HEK293 (cell line): ENCODE measurements around the gene SELENBP1.
A peak's percentile ranks its signal among the peaks of the same experiment; 100 is the strongest.
"Not testable (repeated sequence)": the region's sequence is repeated elsewhere in the genome, so short reads cannot be mapped to it uniquely, and the experiment has no call there.

Experiments
- CTCF ChIA-PET: fragments of 350-600 bp; formaldehyde crosslinking; extraction: SDS; loops from one replicate; lab custom pipeline; 2021; ENCODE audit warnings: antibody characterized with exemption; lab: Yijun Ruan, JAX
- POLR2A ChIA-PET: fragments of 300-600 bp; formaldehyde crosslinking; extraction: SDS; loops from one replicate; lab custom pipeline; 2020; ENCODE audit warnings: antibody characterized with exemption, inconsistent platforms; lab: Yijun Ruan, JAX
- H3K27ac ChIP-seq: fragments of 200-500 bp; sonication (Bioruptor generic); 2 replicates; pipeline ENCODE4 v1.5.1; 2014; ENCODE audit warnings: low read depth, low read length, control low read depth, inconsistent platforms; ENCODE audit errors: extremely low read depth
- H3K36me3 ChIP-seq, 2 experiments: fragments of 200-500 bp in 1 of 2; sonication (Bioruptor generic) in 1 of 2; 1 replicate in 1 of 2; 2 replicates in 1 of 2; pipeline ENCODE4 v1.5.1; 2014 to 2017; ENCODE audit warnings: inconsistent platforms in 2 of 2, low read length in 2 of 2; ENCODE audit not compliant: control insufficient read depth in 2 of 2, insufficient read depth in 1 of 2
- H3K4me1 ChIP-seq: fragments of 200-500 bp; sonication (Bioruptor generic); 2 replicates; pipeline ENCODE4 v1.5.1; 2014; ENCODE audit warnings: mild to moderate bottlenecking, low read length, inconsistent platforms; ENCODE audit not compliant: control insufficient read depth, insufficient read depth
- H3K4me3 ChIP-seq: 2 replicates; pipeline ENCODE4 v1.5.1; 2011; ENCODE audit warnings: low read depth, mild to moderate bottlenecking, control low read depth, low read length, moderate library complexity
- H3K9me3 ChIP-seq: fragments of 200-500 bp; sonication (Bioruptor generic); 2 replicates; pipeline ENCODE4 v1.5.1; 2014; ENCODE audit warnings: low read depth, low read length, inconsistent platforms; ENCODE audit not compliant: control insufficient read depth, insufficient read depth
- KLF9 ChIP-seq: fragments of 450-650 bp; formaldehyde crosslinking; IDR thresholded peaks from 2 replicates; pipeline ENCODE4 v1.5.1; 2016; ENCODE audit warnings: missing biosample characterization, missing genetic modification characterization, low read depth
- OVOL3 ChIP-seq: fragments of 450-650 bp; formaldehyde crosslinking; IDR thresholded peaks from 2 replicates; pipeline ENCODE4 v1.5.1; 2016; ENCODE audit warnings: missing biosample characterization, missing genetic modification characterization
- YY2 ChIP-seq: fragments of 450-650 bp; formaldehyde crosslinking; IDR thresholded peaks from 2 replicates; pipeline ENCODE4 v1.5.1; 2016; ENCODE audit warnings: missing biosample characterization, missing genetic modification characterization
- ZBTB17 ChIP-seq: fragments of 450-650 bp; formaldehyde crosslinking; IDR thresholded peaks from 2 replicates; pipeline ENCODE4 v1.5.1; 2016; ENCODE audit warnings: missing biosample characterization, missing genetic modification characterization
- ZBTB21 ChIP-seq: fragments of 450-650 bp; formaldehyde crosslinking; IDR thresholded peaks from 2 replicates; pipeline ENCODE4 v1.5.1; 2017; ENCODE audit warnings: missing biosample characterization, missing genetic modification characterization
- ZFP37 ChIP-seq: fragments of 450-650 bp; formaldehyde crosslinking; IDR thresholded peaks from 2 replicates; pipeline ENCODE4 v1.5.1; 2016; ENCODE audit warnings: missing biosample characterization, missing genetic modification characterization
- ZNF175 ChIP-seq: fragments of 450-650 bp; formaldehyde crosslinking; IDR thresholded peaks from 2 replicates; pipeline ENCODE4 v1.5.1; 2016; ENCODE audit warnings: missing biosample characterization, missing genetic modification characterization
- ZNF501 ChIP-seq: fragments of 450-650 bp; formaldehyde crosslinking; IDR thresholded peaks from 2 replicates; pipeline ENCODE4 v1.5.1; 2016; ENCODE audit warnings: missing biosample characterization, missing genetic modification characterization
- ZNF510 ChIP-seq: fragments of 450-650 bp; formaldehyde crosslinking; IDR thresholded peaks from 2 replicates; pipeline ENCODE4 v1.5.1; 2018; ENCODE audit warnings: mild to moderate bottlenecking, missing genetic modification characterization, missing biosample characterization; ENCODE audit not compliant: insufficient replicate concordance
- ZNF560 ChIP-seq: fragments of 450-650 bp; formaldehyde crosslinking; IDR thresholded peaks from 2 replicates; pipeline ENCODE4 v1.5.1; 2017; ENCODE audit warnings: missing biosample characterization, missing genetic modification characterization, borderline replicate concordance
- ZNF623 ChIP-seq: fragments of 450-650 bp; formaldehyde crosslinking; IDR thresholded peaks from 2 replicates; pipeline ENCODE4 v1.5.1; 2016; ENCODE audit warnings: missing biosample characterization, missing genetic modification characterization
- ZNF830 ChIP-seq: fragments of 450-650 bp; IDR thresholded peaks from 2 replicates; pipeline ENCODE4 v1.5.0; 2018; ENCODE audit warnings: missing biosample characterization, missing genetic modification characterization, low read depth, mild to moderate bottlenecking, moderate library complexity
- ZXDB ChIP-seq: fragments of 450-650 bp; formaldehyde crosslinking; IDR thresholded peaks from 2 replicates; pipeline ENCODE4 v1.5.1; 2016; ENCODE audit warnings: missing biosample characterization, missing genetic modification characterization
- TF ChIP-seq, protein P1 (sequence below): fragments of 450-650 bp; formaldehyde crosslinking; optimal IDR thresholded peaks from 2 replicates; pipeline ENCODE3; 2016; ENCODE audit warnings: missing biosample characterization, mild to moderate bottlenecking, missing genetic modification characterization
- TF ChIP-seq, protein P2 (sequence below): fragments of 450-650 bp; formaldehyde crosslinking; IDR thresholded peaks from 2 replicates; pipeline ENCODE4 v1.5.1; 2016; ENCODE audit warnings: missing biosample characterization, missing genetic modification characterization, low read depth
- TF ChIP-seq, protein P3 (sequence below): fragments of 450-650 bp; formaldehyde crosslinking; IDR thresholded peaks from 2 replicates; pipeline ENCODE4 v1.5.1; 2016; ENCODE audit warnings: missing biosample characterization, missing genetic modification characterization
- TF ChIP-seq, protein P4 (sequence below): fragments of 450-650 bp; formaldehyde crosslinking; conservative IDR thresholded peaks from 2 replicates; pipeline ENCODE4 v1.5.1; 2016; ENCODE audit warnings: low read depth, missing biosample characterization, missing genetic modification characterization
- TF ChIP-seq, protein P5 (sequence below): fragments of 450-650 bp; formaldehyde crosslinking; IDR thresholded peaks from 2 replicates; pipeline ENCODE4 v1.5.1; 2016; ENCODE audit warnings: missing biosample characterization, missing genetic modification characterization

Gene SELENBP1

DNA sequence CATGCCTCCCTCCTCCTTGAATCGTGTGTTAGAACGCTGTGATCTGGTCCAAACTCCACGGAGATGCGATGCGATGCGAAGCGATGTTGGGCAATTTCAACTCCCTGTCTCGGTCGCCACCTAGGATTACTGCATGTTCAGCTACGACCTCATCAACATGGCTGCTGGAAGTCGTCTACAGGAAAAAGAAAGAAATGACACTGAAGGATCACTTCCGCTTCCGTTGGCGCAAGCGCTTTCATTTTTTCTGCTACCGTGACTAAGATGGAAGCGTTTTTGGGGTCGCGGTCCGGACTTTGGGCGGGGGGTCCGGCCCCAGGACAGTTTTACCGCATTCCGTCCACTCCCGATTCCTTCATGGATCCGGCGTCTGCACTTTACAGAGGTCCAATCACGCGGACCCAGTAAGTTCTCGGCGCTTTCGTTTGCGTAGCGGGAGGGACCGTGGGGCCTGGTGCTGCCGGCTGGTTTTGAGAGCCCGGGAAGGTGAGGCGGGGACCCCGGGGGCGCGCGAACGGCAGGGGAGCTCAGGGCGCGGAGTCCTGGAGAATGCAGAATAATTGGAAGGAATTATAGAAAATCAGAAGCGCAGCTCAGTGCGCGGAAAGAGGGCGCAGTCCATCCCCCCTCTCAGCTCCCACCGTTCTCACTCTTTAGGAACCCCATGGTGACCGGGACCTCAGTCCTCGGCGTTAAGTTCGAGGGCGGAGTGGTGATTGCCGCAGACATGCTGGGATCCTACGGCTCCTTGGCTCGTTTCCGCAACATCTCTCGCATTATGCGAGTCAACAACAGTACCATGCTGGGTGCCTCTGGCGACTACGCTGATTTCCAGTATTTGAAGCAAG, 27.0 kb upstream of the SELENBP1 start, which contains the start of gene PSMB4 (continued):
- TF ChIP-seq, protein P1, sequence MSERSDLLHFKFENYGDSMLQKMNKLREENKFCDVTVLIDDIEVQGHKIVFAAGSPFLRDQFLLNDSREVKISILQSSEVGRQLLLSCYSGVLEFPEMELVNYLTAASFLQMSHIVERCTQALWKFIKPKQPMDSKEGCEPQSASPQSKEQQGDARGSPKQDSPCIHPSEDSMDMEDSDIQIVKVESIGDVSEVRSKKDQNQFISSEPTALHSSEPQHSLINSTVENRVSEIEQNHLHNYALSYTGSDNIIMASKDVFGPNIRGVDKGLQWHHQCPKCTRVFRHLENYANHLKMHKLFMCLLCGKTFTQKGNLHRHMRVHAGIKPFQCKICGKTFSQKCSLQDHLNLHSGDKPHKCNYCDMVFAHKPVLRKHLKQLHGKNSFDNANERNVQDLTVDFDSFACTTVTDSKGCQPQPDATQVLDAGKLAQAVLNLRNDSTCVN (tag by site-specific recombination) = peak; percentile 62
- peak; percentile 88 for TF ChIP-seq ZBTB21 (tag by site-specific recombination)
- peak; percentile 87 for TF ChIP-seq ZNF501
- 0 out of 2 replicates have a peak, but pooled peaks have one; percentile 34 for TF ChIP-seq OVOL3 (tag by site-specific recombination)
- TF ChIP-seq, protein P2, sequence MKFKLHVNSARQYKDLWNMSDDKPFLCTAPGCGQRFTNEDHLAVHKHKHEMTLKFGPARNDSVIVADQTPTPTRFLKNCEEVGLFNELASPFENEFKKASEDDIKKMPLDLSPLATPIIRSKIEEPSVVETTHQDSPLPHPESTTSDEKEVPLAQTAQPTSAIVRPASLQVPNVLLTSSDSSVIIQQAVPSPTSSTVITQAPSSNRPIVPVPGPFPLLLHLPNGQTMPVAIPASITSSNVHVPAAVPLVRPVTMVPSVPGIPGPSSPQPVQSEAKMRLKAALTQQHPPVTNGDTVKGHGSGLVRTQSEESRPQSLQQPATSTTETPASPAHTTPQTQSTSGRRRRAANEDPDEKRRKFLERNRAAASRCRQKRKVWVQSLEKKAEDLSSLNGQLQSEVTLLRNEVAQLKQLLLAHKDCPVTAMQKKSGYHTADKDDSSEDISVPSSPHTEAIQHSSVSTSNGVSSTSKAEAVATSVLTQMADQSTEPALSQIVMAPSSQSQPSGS (tag by site-specific recombination) = no peak
- no peak for TF ChIP-seq ZNF175
- peak; percentile 17; the same call in 1 of the 2 replicates for TF ChIP-seq KLF9 (tag by site-specific recombination)
- TF ChIP-seq ZNF510 (tag by site-specific recombination) = no peak
- peak; percentile 99 for TF ChIP-seq ZBTB17 (tag by site-specific recombination)
- TF ChIP-seq, protein P3, sequence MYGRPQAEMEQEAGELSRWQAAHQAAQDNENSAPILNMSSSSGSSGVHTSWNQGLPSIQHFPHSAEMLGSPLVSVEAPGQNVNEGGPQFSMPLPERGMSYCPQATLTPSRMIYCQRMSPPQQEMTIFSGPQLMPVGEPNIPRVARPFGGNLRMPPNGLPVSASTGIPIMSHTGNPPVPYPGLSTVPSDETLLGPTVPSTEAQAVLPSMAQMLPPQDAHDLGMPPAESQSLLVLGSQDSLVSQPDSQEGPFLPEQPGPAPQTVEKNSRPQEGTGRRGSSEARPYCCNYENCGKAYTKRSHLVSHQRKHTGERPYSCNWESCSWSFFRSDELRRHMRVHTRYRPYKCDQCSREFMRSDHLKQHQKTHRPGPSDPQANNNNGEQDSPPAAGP (tag by site-specific recombination) = no peak
- TF ChIP-seq, protein P4, sequence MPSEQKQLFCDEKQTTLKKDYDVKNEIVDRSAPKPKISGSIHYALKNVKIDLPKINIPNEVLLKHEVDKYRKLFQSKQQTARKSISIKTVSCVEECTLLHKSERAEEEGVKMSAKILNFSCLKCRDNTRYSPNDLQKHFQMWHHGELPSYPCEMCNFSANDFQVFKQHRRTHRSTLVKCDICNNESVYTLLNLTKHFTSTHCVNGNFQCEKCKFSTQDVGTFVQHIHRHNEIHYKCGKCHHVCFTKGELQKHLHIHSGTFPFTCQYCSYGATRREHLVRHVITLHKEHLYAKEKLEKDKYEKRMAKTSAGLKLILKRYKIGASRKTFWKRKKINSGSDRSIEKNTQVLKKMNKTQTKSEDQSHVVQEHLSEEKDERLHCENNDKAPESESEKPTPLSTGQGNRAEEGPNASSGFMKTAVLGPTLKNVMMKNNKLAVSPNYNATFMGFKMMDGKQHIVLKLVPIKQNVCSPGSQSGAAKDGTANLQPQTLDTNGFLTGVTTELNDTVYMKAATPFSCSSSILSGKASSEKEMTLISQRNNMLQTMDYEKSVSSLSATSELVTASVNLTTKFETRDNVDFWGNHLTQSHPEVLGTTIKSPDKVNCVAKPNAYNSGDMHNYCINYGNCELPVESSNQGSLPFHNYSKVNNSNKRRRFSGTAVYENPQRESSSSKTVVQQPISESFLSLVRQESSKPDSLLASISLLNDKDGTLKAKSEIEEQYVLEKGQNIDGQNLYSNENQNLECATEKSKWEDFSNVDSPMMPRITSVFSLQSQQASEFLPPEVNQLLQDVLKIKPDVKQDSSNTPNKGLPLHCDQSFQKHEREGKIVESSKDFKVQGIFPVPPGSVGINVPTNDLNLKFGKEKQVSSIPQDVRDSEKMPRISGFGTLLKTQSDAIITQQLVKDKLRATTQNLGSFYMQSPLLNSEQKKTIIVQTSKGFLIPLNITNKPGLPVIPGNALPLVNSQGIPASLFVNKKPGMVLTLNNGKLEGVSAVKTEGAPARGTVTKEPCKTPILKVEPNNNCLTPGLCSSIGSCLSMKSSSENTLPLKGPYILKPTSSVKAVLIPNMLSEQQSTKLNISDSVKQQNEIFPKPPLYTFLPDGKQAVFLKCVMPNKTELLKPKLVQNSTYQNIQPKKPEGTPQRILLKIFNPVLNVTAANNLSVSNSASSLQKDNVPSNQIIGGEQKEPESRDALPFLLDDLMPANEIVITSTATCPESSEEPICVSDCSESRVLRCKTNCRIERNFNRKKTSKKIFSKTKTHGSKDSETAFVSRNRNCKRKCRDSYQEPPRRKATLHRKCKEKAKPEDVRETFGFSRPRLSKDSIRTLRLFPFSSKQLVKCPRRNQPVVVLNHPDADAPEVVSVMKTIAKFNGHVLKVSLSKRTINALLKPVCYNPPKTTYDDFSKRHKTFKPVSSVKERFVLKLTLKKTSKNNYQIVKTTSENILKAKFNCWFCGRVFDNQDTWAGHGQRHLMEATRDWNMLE (tag by site-specific recombination) = peak; percentile 81
- TF ChIP-seq, protein P5, sequence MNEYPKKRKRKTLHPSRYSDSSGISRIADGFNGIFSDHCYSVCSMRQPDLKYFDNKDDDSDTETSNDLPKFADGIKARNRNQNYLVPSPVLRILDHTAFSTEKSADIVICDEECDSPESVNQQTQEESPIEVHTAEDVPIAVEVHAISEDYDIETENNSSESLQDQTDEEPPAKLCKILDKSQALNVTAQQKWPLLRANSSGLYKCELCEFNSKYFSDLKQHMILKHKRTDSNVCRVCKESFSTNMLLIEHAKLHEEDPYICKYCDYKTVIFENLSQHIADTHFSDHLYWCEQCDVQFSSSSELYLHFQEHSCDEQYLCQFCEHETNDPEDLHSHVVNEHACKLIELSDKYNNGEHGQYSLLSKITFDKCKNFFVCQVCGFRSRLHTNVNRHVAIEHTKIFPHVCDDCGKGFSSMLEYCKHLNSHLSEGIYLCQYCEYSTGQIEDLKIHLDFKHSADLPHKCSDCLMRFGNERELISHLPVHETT = peak; percentile 78
- TF ChIP-seq ZXDB (tag by site-specific recombination) = peak; percentile 60; the same call in 1 of the 2 replicates
- TF ChIP-seq YY2 (tag by site-specific recombination) = peak; percentile 86
- TF ChIP-seq ZNF830 (tag by site-specific recombination) = no peak
- no peak; the same call in 1 of the 2 replicates for TF ChIP-seq ZFP37 (tag by site-specific recombination)
- TF ChIP-seq ZNF560 = no peak
- TF ChIP-seq ZNF623 (tag by site-specific recombination) = no peak

DNA sequence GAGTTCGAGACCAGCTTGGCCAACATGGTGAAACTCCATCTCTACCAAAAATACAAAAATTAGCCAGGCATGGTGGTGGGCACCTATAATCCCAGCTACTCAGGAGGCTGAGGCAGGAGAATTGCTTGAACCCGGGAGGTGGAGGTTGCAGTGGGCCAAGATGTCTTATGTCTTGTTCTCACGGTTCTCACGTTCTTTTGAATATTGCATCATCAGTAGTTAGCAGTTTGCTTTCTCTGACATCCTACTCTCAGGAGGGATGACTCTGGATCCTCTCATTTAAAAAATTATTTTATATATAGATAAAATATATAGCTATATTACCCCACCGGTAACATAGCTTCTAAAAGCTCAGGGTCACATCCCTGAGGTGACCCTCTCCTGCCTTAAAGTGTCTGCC, 23.8 kb upstream of the SELENBP1 start:
- H3K4me1 ChIP-seq, H3K4me3 ChIP-seq, H3K27ac ChIP-seq, H3K9me3 ChIP-seq: not testable (repeated sequence)
- H3K36me3 ChIP-seq = peaks cover 2 to 14% of the 10 kb centered on the region in 2 experiments; a peak in 1 of 3 replicates
- ChIA-PET CTCF (interaction anchor here (0.7 to 1.6 kb wide), 2 partner anchors 55 to 60 kb away, joined by 3 to 4 read pairs; no protein-coding TSS in a partner anchor), POLR2A (interaction anchor here (0.6 kb wide), 1 partner anchor 363 kb away, joined by 7 read pairs; no protein-coding TSS in a partner anchor)
